Endometrial microvascular endothelial cells (primary cell): ENCODE results near the gene PCOLCE2. TPM values are rescaled to one million over a fixed set of nuclear protein-coding genes. Genes with fewer than 3 reads are reported as not detected.

Experiments used
- in situ Hi-C: cut with HindIII; loops from 2 replicates; pipeline ENCODE4 v1.10.0; 2017; ENCODE audit warnings: low sequenced_read_pairs, low pct_unique_long_range_greater_than_20kb; ENCODE audit errors: inconsistent ontology term
- total RNA-seq: library from RNA; depleted of rRNA; stranded (reverse); fragments of >200 nt; gene quantifications from one replicate; pipeline ENCODE4 v1.2.3, GENCODE V29; 2015; ENCODE audit errors: inconsistent ontology term

PCOLCE2 gene, protein sequence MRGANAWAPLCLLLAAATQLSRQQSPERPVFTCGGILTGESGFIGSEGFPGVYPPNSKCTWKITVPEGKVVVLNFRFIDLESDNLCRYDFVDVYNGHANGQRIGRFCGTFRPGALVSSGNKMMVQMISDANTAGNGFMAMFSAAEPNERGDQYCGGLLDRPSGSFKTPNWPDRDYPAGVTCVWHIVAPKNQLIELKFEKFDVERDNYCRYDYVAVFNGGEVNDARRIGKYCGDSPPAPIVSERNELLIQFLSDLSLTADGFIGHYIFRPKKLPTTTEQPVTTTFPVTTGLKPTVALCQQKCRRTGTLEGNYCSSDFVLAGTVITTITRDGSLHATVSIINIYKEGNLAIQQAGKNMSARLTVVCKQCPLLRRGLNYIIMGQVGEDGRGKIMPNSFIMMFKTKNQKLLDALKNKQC
- total RNA-seq: not detected

GRCh38 chr3:142888481-142889211, at the start of gene PCOLCE2:
TSS of gene PCOLCE2 (minus strand) at chr3:142889083. CDS start at chr3:142888896, 187 bp downstream.
- in situ Hi-C loops: no loop called here

GRCh38 chr3:142935963-142936362, 47.1 kb upstream of the PCOLCE2 start:
- in situ Hi-C loops: no loop called here

DNA sequence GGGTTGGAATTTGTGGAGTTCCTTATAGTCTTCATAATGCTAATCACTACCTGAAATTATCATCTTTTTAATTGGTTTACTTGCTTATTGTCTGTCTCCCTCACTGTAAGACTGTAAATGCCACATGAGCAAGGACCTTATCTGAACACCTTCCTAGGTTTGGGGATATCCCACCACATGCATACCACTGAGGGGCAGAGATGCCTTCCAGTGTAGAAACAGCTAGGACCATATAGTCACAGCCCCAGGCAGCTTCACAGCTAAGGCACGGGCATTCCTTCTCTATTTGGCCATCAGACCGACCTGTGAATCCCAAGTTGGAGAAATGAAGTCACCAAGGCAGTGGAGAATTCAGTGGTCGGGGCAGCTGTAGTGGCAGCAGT, 46.0 kb upstream of the PCOLCE2 start:
- in situ Hi-C loops: no loop called here

GRCh38 chr3:142934128-142934886, 45.4 kb upstream of the PCOLCE2 start:
- in situ Hi-C loops: no loop called here

- in situ Hi-C loops: no loop called here
Measured at GRCh38 chr3:142931222-142931621, 42.3 kb upstream of the PCOLCE2 start.

DNA sequence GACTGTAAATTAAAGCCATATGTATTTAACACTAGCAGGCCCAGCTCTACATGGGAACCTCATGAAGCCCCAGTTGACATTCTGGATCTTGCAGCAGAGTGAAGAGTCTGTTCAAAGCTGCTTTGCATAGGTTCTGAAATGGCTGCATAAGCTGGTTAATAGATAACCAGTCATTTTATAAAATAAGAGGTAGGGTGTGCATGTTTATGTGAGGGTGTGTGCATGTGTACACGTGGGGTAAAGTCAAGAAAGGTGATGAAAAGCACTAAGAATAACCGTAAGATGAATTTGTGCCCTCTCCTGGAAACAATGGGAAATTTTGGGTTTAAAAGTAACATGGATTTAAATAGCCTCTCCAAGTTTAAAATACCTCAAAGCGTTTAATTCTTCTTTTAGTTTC, 41.6 kb upstream of the PCOLCE2 start:
- in situ Hi-C loops: no loop called here

DNA sequence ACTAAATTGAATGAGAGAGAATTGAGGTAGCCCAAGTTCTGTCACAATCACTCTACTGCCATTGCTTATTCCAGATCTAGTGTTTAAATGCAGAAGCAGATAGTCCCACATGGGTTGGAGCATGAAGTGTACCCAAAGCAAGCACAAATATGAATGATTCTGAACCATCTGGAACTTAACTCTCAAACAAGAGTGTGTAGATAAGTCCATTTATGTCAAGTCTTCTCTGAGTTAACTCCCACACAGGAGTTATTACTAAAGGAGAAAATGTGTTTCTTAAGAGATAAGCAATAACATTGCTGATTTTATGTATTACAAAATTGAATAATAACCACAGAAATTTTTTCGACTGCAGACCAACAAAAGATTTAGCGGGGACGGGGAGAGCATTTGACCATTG, 41.0 kb upstream of the PCOLCE2 start:
- in situ Hi-C loops: no loop called here

GRCh38 chr3:142929109-142929508, 40.2 kb upstream of the PCOLCE2 start:
- in situ Hi-C loops: no loop called here

GRCh38 chr3:142926368-142926944, 37.6 kb upstream of the PCOLCE2 start:
- in situ Hi-C loops: no loop called here

- in situ Hi-C loops: no loop called here
Measured at GRCh38 chr3:142925140-142925539, 36.3 kb upstream of the PCOLCE2 start.

GRCh38 chr3:142923694-142924093, 34.8 kb upstream of the PCOLCE2 start:
- in situ Hi-C loops: no loop called here

DNA sequence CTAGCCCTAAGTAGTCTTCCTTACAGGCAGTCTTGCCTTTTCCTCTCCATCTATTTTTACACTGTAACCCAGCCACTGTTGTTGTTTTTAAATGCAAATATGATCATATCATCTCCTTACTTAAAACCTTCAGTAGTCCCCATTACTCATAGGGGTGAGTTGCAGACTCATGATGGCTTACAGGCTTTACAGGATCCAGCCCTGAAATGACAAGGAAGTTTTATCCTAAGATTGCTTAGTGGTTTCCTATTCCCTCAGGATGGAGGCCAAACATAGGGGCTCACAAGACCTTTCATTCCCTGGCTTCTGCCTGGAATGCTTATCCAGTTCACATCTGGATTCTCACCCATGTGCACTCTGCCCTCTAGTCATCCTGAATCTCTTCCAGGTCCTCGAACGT, 27.7 kb upstream of the PCOLCE2 start:
- in situ Hi-C loops: no loop called here

DNA sequence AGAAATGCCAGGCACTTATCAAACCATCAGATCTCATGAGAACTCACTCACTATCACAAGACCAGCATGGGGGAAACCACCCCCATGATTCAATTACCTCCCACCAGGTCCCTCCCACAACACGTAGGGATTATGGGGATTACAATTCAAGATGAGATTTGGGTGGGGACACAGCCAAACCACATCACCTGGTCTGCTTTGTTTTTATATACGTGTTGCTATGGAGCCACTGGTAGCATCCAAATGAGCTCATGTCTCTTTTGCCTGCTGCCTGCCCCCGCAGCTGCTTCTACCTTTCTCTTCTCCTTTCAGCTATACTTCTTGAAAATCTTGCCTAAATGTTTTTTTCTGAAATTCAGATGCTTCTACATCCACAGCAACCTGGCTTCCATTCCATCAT, 26.8 kb upstream of the PCOLCE2 start:
- in situ Hi-C loops: no loop called here

DNA sequence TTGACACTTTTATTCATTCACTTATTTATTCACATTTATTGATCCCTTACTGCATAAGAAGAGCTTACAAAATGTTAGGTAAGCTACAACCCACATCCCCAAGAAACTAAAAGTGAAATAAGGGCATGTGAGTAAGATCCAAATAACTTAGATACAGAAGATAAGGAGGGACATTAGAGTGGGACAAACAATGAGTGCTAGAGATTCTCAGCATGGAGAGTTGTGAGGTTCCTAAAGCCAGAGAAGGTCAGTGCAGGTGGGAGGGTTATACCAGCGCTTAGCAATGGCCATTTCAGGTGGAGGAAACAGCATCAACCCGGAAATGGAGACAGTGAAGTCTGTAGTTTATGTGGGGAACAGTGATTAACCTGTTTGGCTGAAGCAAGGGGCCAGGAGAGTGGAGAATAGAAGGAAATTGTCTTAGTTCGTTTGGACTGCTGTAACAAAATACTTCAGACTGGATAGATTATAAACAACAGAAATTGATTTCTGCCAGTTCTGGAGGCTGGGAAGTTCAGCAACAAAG, 25.5 kb upstream of the PCOLCE2 start:
- in situ Hi-C loops: no loop called here

DNA sequence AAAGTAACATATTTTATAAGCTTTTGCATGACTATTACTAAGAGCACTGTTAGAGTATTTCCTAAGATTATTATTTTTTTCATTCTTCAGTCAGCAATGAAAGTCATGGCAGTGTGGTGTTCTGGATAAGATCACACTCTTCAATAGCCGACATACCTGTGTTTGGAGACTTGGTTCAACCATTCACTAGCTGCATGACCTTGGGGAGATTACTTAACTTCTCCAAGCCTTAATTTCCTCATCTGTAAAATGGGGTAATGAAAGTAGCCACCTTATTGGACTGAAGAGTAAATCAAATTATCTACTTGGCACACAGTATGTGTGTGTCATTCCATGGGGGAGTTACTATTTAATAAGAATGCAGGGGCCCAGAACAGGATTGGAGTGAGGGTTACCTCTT, 24.5 kb upstream of the PCOLCE2 start:
- in situ Hi-C loops: no loop called here

DNA sequence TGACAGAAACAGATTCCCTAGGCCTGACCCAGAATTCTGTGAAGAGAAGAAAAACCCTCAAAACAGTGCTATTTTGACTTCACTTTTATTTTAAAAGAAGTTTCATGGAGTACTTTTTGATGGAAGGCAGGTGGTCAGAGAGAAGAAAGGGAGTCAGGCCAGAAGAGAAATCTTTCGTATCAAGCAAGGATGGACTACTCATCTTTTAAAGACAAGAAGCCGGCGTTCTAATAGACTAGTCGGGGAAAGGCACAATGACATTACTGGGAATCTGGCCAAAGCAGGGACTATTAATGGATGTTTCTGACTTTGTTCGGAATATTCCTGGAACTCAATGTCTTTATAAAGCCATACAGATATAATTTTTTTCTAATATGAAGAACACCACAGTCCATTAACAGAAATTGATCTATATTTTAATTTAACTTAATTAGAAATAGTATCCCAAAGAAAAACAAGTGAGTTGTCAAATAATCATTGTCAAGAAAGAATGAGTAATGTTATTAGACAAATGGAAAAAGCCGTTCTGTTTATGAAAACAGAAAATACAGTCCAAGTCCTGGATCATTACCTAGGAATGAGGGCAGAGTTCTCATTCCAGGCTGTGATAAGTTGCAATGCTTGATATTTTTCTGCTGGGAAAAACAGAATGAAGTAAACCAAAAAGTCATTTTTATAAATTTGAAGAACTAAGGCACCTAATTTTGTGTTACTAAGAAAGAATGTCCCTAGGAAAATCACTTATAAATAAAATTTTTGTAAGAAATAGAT, 23.7 kb upstream of the PCOLCE2 start:
- in situ Hi-C loops: no loop called here

DNA sequence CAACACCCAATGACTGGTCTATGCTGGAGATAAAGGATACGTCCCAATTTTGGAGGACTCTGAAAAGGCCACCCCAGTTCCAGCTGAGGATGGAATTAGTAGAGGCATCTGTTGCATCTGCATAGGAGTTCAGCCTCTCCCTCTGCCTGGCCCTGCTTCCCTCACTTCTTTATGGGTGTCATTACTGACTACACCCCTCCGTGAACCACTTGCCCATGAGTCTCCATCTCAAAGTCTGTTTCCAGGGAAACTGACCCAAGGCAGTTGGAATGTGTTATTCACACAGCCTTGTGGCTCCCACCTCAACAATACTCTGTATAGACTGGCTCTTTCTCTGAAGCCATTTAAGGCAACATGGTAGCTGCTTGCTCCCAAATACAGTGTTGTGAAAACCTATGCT, 21.4 kb upstream of the PCOLCE2 start:
- in situ Hi-C loops: no loop called here

- in situ Hi-C loops: no loop called here
Measured at GRCh38 chr3:142909282-142909681, 20.4 kb upstream of the PCOLCE2 start.
